HG03064 (cell line): ENCODE measurements around the gene HDAC4.
"Not testable (repeated sequence)": the region's sequence is repeated elsewhere in the genome, so short reads cannot be mapped to it uniquely, and the experiment has no call there.

ENCODE experiments used
- ATAC-seq: cut with Tn5 transposase; IDR thresholded peaks from one replicate; pipeline ENCODE4 v1.9.1; 2021; ENCODE audit warnings: low read depth; ENCODE audit not compliant: unreplicated experiment

The HDAC4 gene

DNA sequence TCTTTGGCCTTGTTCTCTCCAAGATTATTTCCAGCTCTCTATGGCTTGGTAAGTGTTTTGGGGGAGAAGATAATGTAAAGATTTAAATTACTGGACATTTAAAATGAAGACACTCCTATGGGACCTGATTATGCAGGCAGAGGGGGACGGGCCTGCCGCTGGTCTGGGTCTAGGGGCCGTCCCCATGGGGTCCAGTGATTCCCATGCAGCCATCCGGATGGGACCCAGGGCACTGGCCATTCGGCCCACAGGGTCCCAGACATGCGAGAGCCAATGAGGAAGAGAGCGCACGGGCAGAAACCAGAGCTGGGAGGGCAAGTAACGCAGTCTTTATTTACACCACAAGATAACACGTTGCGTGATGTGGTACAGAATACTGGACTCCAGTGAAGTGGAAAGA is 353.0 kb downstream of the HDAC4 start:
- ATAC-seq, result no peak

DNA sequence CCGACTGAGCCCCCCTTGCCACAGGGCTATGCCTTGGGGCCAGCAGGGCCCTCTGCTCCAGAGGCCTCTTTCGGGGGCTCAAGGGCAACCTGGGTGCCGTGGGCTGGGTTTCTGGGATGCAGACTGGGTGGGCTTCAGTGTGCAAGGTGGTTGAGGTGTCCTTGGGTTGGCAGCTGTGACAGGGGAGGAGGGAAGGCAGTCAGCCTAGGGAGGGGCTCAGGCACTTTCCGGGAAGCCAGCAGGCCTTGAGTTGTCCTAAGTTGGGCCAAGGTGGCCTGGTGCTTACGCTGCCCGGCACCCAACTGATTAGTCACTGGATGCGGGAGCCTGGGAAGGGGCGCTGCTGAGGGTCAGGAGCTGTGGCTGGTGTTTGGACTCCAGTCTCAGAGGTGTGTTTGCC is 353.4 kb downstream of the HDAC4 start:
- no peak for ATAC-seq

- no peak for ATAC-seq
Observed at GRCh38 chr2:239046822-239047221, 354.0 kb downstream of the HDAC4 start.

- no peak for ATAC-seq
Observed at GRCh38 chr2:239044336-239044735, 356.5 kb downstream of the HDAC4 start.

- ATAC-seq, result no peak
Observed at GRCh38 chr2:239043326-239043725, 357.5 kb downstream of the HDAC4 start.

GRCh38 chr2:239042551-239043320 is 358.1 kb downstream of the HDAC4 start:
- ATAC-seq, result no peak

DNA sequence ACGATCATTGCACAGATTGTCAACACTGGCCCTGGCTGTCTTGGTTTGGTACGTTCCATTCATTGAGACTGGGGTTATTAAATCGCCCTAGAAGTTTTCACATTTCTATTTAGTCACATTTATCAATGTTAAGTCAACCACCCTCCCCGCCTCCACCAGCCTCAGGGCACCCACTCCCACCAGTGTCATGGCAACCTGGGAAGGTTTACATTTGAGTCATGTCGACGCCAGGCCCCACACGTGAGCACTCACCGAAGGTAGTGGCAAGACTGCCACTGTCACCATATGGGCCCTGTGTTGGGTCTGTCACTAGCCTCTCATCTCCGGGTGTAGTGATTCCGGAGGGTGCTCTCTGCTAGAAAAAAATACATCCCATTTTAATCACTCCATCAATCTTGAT is 358.8 kb downstream of the HDAC4 start:
- no peak for ATAC-seq

DNA sequence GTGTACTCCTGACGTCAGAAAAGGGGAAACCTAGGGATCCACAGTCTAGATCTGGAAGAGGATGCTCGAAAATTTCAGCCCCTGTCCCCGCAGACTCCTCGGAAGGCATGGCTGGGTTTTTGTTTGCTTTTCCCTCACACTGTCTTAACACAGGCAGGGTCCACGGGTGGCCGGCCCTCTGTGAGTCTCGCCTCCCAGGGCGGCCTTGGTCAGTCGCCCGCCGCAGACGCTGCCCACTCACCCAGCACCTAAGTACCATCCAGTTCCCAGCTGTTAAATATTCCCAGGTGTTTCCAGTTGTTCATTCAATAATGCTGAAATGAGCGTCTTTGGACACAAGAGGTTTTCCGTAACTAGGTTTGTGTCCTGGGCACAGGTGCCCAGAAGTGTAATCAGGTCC is 359.8 kb downstream of the HDAC4 start:
- no peak for ATAC-seq

DNA sequence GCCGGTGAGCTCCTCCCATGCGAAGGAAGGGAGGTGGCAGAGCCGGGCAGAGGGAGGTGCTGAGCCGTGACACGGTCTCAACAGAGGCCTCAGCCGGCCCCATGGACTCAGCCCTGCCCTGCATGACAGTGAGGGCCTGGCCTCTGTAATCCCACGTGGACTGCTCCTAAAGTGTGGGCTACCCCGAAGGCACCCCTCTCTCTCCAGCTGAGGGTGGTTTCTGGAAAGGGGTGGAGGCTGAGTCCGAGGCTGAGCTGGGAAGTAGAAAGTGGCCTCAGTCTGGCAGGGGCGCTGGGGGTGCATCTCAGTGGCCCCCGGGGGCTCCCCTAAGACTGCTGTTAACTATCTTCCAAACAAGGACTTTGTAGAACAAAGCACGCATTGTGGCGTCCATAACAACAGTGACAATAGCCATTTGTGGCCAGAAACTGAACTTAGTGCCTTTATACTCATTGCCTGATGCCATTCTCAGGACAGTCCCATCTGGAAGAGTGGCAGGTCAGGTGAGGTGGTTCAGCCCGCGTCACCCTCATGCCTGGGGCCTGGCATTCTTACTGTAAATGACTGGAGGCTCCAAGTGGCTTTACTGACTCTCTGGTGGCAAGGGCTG is 360.6 kb downstream of the HDAC4 start:
- ATAC-seq, result no peak

DNA sequence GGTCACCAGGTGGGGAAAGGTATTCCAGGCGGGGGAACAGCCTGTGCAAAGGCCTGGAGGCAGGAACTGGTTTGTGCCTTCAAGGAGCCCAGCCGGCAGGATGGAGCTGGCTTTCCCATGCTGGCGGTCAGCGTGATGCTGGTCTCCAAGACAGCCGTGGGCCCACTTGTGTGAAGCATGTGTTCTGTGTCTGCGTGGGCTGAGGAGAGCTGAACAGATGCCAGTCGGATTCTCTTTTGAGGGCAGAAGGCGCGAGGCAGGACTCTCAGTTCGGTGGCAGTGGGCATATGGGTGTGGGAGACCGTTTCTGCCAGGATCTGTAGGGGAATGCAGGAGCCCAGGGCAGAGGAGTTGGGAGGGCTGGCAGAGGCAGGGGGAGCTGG is 361.4 kb downstream of the HDAC4 start:
- ATAC-seq, result no peak

DNA sequence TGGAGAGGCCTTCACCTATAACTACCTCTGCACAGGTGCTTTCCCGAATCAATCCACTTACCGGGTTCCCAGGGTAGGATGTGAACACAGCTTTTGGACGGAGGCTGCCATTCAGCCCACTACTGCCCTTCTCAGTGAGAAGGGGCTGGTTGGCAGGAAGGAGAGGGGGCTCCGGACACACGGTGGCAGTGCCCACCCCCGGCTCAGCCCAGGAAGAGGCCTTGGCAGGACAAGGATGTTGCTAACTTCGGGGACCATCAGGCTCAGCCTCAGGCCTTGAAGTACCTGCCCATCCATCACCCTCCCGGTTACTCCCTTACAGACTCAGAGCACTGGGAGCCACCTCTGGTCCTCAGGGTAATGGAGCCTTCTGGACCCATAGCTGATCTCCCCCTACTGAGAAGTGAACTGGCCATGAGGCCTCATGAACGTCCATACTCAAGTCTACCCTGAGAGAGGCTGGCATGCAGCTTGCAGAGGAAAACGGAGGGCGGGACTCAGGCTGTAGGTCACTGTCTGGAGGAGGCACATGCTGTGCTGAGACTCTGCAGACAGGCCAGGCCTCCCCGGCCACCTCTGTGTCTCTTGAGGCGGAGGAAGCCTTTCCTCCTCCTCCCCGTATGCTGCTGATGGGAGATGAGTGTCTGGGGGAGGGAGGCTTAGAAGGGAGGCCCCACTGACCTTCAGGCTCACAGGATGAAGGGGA is 361.9 kb downstream of the HDAC4 start:
- ATAC-seq, result no peak

GRCh38 chr2:239038284-239038683 is 362.5 kb downstream of the HDAC4 start:
- not testable (repeated sequence) for ATAC-seq

DNA sequence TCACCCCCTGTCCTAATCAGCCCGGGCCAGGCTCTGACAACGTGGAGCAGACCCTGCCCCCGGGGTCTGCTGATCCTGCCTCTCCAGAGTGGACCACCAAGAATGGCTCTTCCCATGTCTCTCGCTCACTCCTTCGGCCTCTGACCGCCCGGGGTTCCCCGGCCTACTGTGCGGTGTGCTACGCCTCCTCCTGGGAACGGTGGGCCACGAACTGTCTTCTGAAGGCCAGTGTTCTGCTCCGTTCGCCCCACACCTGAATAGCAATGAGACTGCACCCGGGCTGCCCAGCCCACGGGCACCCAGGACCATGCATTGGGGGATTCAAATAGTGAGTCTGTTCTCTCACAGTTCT is 363.3 kb downstream of the HDAC4 start:
- ATAC-seq, result no peak

DNA sequence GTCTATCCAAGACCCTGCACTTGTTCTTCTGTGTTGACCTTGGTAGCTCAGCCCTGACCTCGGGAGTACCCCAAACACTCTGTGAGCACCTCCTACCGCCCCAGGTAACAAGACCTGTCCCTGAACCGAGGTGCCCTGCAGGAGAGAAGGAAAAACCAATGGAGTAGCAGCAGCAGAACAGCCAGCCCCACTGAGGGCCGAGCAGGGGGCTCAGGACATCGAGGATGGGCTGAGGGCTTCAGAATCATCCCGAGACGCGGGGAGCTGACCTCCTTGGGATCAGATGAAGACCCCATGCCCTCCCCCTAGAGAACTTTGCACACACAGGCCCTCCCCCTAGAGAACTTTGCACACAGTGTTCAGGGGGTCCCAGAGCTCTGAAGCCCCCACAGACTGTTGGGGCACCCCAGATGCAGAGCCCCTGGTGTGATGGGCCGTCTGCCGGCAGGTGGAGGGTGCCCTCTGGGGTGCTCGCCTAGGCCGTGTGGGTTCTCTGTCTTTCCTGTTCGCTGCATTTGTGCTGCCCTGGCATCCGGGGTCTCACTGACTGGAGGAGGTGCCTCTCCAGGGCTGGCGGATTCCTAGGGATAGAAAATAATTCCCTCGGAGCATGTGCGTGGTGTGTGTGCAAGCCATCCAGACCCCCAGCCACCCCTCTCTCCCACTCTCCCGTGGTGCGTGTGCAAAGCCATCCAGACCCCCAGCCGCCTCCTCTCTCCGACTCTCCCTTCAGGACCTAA is 363.8 kb downstream of the HDAC4 start:
- ATAC-seq, result no peak

- no peak for ATAC-seq
Observed at GRCh38 chr2:239035997-239036731, 364.7 kb downstream of the HDAC4 start.

DNA sequence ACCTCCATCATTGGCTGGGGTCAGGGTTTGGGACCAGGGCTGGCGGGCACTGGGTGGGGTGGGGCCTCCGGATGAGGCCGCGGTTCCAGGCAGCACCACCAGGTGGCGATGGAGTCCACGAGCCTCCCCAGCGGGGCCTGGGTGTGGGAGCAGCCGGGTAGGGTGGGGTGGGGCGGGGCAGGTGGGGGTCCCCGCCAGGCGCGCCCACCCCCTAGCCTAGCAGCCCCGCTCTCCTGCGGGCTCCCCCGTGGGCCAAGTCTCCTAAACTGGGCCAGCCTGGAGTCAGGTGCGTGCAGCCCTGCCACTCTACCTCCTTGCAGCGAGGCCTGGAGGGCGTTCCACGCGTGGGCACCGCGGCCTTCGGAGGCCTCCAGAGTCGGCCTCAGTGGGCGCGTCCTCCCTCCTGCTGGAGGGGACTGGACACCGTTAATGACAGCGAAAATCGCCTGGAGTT is 365.4 kb downstream of the HDAC4 start:
- ATAC-seq, result no peak

GRCh38 chr2:239034561-239035341 is 366.1 kb downstream of the HDAC4 start:
- no peak for ATAC-seq

- no peak for ATAC-seq
Observed at GRCh38 chr2:239033801-239034560, 366.8 kb downstream of the HDAC4 start.

- no peak for ATAC-seq
Observed at GRCh38 chr2:239029958-239030357, 370.9 kb downstream of the HDAC4 start.
